HG03135 (cell line): ENCODE measurements around the gene ZNF566.

Source experiments
- ATAC-seq: cut with Tn5 transposase; IDR thresholded peaks from one replicate; pipeline ENCODE4 v1.9.1; 2021; ENCODE audit warnings: mild to moderate bottlenecking, moderate library complexity; ENCODE audit not compliant: unreplicated experiment

Gene ZNF566

DNA sequence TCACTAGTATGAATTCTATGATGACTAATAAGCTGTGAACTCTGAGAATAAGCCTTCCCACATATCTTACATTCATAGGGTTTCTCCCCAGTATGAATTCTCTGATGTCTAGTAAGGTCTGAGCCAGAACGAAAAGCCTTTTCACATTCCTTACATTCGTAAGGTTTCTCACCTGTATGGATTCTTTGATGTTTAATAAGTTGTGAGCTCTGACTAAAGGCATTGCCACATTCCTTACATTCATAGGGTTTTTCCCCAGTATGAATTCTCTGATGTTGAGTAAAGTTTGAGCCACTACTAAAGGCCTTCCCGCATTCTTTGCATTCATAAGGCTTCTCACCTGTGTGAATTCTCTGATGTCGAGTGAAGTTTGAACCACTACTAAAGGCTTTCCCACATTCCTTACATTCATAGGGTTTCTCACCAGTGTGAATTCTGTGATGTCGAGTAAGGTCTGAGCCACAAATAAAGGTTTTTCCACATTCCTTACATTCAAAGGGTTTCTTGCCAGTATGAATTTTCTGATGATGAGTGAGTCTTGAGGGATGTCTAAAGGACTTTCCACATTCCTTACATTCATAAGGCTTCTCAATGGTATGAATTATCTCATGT lies 40.2 kb downstream of the ZNF566 start:
- no peak for ATAC-seq

DNA sequence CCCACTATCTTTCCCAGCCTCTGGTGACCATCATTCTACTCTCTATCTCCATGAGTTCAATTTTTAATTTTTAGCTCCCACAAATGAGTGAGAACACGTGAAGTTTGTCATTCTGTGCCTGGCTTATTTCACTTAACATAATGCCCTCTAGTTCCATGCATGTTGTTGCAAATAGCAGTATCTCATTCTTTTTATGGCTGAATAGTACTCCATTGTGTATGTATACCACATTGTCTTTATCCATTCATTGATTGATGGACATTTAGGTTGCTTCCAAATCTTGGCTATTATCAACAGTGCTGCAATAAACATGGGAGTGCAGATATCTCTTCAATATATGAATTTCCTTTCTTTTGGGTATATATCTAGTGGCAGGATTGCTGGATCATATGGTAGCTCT lies 48.0 kb downstream of the ZNF566 start:
- no peak for ATAC-seq

DNA sequence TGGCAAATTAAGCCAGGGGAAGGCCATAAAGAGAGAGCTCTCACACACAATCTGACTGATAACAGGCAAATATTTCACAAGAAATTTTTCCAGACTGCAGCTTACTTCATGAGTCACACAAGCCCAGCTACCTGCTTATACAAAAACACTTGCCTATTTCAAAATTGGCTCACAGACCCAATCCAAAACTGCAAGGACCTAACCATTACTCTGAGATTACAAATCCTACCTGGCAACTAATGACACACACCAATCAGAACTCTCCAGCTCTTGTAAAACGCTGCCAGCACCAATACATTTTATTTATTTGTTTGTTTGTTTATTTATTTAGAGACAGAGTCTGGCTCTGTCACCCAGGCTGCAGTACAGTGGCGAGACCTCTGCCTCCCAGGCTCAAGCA lies 52.8 kb downstream of the ZNF566 start:
- ATAC-seq: no peak

DNA sequence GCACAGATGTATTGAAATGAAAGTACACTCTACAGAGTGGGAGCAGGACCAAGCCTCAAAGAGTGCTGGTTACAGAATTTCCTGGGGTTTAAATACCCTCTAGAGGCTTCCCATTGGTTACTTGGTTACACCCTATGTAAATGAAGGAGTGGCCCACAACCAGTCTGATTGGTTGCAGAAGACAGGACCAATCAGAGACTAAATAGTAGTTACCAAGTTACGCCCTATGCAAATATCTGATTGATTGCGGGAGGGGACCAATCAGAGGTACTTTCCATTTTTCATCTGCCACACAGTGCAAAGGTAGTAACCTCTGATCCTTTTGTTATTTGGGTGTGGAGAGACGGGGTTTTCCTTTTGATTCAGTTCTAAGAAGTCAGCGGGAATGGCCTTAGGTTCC lies 65.4 kb downstream of the ZNF566 start:
- ATAC-seq: no peak

DNA sequence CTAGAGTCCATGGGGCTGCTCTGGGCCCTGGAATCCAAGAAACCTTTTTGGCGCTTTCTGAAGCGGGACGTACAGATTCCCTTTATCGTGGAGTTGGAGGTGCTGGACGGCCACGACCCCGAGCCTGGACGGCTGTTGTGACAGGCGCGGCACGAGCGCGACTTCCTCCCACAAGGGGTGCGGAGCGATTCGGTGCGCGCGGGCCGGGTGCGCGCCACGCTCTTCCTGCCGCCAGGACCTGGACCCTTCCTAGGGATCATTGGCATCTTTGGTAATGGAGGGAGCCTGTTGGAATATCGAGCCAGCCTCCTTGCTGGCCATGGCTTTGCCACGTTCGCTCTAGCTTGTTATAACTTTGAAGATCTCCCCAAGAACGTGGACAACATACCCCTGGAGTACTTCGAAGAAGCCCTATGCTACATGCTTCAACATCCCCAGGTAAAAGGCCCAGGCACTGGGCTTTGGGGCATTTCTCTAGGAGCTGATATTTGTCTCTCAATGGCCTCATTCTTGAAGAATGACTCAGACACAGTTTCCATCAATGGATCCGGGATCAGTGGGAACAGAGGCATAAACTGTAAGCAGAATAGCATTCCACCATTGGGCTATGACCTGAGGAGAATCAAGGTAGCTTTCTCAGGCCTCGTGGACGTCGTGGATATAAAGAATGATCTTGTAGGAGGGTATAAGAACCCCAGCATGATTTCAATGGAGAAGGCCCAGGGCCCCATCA lies 67.4 kb downstream of the ZNF566 start:
- ATAC-seq: no peak

DNA sequence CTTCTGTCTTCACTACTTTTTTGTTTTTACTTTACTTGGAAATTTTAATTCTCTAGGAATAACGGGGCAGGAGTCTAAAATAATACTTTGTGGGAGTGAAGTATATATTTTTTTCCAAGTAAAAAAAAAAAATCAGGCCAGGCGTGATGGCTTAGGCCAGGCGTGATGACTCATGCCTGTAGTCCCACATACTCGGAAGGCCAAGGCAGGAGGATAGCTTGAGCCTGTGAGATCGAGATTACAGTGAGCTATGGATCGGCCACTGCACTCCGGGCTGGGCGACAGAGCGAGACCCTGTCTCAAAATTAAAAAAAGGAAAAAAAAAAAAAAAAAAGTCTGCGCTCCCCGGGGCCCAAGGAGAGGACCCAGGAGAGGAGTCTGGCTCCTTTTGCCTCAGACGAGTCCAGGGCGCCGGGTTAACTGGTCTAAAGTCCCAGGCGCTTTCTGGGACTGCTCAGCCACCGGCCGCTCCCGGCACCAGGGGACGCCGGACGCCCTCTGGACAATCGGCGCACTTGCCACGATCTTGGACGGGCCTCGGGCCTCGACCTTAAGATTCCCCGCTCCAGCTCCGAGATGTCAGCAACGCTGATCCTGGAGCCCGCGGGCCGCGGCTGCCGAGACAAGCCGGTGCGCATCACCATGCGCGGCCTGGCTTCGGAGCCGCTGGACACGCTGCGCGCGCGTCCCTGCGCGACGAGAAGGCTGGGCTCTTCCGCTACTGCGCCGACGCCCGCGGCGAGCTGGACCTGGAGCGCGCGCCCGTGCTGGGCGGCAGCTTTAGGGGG lies 68.2 kb downstream of the ZNF566 start:
- ATAC-seq: no peak

DNA sequence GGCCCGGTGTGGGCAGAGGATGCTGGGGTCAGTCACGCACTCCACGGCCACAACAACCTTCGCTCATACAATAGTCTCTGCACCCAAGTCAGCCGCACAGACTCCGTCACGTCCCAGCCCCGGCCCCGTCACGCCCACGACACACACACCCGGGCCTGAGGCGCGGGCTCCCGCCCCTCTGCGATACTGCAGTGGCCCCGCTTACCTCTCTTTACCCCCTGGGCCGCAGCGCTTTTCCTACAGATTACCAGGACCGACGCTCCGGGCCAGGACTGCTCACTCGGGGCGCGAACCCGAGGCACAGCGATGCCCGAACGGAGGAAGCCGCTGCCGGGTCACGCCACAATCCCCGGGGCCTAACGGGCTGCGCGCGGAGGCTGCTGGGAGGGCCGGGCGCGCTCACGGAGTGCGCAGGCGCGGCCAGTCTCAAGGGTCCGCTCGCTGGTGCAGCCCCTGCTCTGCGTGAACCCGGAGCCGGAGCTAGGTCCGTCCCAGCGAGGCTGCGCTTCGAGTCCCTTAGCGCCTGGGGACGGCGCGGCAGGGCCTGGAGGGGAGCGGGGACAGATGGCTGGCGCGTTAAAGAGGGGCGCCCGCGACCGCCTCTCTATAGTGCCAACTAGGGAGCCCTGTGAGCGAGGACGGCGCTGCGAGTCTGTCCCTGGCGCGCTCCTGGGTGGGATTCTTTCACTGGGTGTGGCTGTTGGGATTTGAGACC lies 70.9 kb downstream of the ZNF566 start, which contains the start of gene ZFP82:
ZFP82 (minus strand) TSS at position 358 of the 715 bp plus-strand sequence. CDS start 8,855 bp downstream, outside the sequence.
- peak; percentile 81 for ATAC-seq

DNA sequence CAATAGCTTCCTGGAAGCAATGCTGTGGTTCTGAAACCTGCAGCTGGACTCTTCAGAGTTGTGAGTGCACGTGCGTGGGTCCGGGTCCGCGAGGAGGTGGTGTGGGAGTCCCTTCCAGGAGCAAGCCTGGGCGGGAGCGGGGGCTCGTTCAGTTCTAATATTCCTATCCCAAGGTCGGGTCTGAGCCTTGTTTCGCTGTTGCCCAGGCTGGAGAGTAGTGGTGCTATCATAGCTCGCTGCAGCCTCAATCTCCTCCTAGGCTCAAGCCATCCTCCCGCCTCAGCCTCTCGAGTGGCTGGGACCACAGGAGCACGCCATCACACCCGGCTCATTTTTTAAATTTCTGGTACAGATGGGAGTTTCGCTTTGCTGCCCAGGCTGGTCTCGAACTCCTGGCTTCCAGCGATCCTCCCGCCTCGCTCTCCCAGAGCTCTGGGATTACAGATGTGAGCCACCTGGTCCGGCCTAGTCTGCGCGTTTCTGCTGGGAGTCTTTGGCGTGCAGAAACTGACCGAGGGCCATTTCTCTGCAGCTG lies 71.5 kb downstream of the ZNF566 start:
- ATAC-seq: no peak

DNA sequence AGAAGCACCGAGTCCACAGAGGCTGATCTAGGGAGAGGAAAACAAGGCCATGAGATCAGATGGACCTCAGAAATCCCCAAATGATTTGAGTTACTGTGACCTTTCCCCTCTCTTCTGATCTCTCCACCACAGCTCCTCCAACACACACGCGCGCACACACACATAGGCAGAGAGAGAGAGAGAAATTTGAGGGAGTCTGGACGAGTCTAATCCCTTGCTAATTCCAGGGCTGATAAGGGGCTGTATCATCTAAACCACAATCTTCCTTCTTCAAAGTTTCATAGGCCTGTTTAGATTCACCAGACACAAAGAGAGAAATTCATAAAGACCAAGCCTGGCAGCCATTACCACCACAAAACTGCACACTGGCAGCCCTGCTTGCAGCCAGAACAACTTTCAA lies 79.5 kb downstream of the ZNF566 start:
- no peak for ATAC-seq

DNA sequence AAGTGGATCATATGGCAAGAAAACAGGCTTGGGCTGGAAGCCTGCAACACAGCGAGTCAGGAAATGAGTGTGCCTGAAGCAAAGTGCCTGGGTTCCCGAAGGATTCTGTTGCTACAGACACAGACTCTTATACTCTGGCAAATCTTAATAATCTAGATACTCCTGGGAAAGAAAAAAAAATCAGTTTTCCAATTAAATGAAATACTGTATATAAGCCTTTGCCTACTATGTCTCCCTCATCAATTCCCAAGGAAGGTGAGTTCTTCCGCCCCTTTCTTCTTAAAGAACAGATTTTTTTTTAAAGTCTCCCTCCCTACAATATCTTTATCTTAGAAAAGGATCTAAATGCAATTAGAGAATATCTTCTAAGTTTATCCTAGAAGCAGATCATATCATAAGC lies 81.3 kb downstream of the ZNF566 start:
- ATAC-seq: no peak

DNA sequence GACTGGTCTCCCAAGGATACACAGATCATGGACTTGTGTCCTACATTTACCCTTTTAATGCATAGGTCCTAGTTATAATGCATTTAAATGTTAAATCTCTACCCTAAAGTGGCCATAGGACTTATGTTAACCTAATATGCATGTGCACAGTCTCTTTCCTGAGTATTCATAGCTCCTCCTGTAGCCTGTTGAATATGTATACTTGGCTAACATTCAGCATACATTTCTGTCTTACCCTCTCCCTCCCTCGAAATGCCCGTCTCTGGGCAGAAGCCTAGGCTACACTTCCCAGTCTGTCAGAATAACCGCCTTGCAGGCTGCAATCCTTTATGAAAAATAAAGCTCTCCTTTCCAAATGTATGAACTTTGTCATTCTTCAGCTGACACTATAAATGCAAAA lies 84.9 kb downstream of the ZNF566 start:
- no peak for ATAC-seq

DNA sequence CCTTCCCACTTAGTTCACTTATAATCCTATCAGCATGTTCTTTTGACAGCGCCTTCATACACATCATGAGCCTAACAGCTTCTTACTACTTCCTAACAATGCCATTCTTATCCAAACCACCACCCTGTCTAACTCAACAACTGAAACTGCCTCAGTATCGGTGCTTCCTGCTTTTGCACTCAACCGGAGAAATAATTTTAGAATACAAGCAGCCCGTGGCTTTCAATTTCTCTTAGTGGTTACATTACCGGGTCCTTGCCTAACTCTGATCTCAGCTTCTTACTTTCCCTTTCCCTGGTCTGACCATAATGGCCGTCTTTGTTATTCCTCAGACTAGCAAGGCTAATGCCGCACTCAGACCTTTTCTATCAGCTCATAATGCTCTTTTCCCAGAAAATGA lies 87.9 kb downstream of the ZNF566 start:
- ATAC-seq: no peak

DNA sequence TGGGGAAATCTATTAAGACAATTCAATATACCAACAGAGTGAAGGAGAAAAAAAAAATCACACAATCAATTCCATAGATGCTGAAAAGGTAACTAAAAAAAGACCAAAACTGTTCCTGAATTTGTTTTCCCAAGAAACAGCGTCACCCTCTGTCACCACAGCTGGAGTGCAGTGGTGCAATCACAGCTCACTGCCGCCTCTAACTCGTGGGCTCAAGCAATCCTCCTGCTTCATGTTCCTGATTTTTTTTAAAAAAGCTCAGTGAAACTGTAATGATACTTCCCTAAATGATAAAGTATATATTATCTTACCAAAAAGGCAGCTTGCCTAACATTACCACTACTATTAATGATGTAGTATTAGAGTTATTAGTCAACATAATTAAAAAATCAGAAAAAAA lies 90.8 kb downstream of the ZNF566 start:
- no peak for ATAC-seq
